Thoracic aorta (tissue), 2 donors: ENCODE results near the gene KRT10. TPM values are rescaled to one million over a fixed set of nuclear protein-coding genes. Genes with fewer than 3 reads are reported as not detected.
A peak's percentile ranks its signal among the peaks of the same experiment; 100 is the strongest.

ENCODE experiments used
- ATAC-seq: fragments of 150-250 bp; one replicate; pipeline ENCODE4 v1.8.0; 2017; ENCODE audit warnings: low read depth; ENCODE audit not compliant: insufficient number of reproducible peaks, low FRiP score
- DNase-seq: peaks from one replicate; pipeline ENCODE4 v3.0.0-alpha.2; 2020; ENCODE audit warnings: low spot score
- H3K27ac ChIP-seq, 2 donors: fragments of 200-600 bp; sonication (generic); 1 replicate in 1 of 2; 2 replicates in 1 of 2; pipeline ENCODE4 v1.5.1; 2016; ENCODE audit warnings: mild to moderate bottlenecking in 2 of 2, moderate library complexity in 2 of 2
- H3K27me3 ChIP-seq: fragments of 200-600 bp; sonication (generic); replicated peaks from 2 replicates; pipeline ENCODE4 v1.6.0; 2016; ENCODE audit warnings: mild to moderate bottlenecking; ENCODE audit not compliant: insufficient read depth
- H3K36me3 ChIP-seq: fragments of 200-600 bp; sonication (generic); one replicate; pipeline ENCODE4 v1.5.1; 2016
- H3K4me1 ChIP-seq, 2 donors: fragments of 200-600 bp; sonication (generic); 1 replicate in 1 of 2; 2 replicates in 1 of 2; pipeline versions ENCODE4 v1.5.1 to v1.6.0; 2016; ENCODE audit warnings: low read depth in 2 of 2, mild to moderate bottlenecking in 1 of 2; ENCODE audit not compliant: control insufficient read depth in 1 of 2
- H3K4me3 ChIP-seq: fragments of 200-600 bp; sonication (generic); 2 replicates; pipeline ENCODE4 v1.5.1; 2016; ENCODE audit warnings: mild to moderate bottlenecking
- H3K9me3 ChIP-seq: fragments of 200-600 bp; sonication (generic); 2 replicates; pipeline ENCODE4 v1.5.1; 2016
- CTCF ChIP-seq: fragments of 200-600 bp; sonication (generic); IDR thresholded peaks from one replicate; pipeline ENCODE4 v1.5.1; 2019; ENCODE audit warnings: antibody characterized with exemption
- total RNA-seq, 2 donors: library from RNA; depleted of rRNA; stranded (reverse); fragments of >200 nt; gene quantifications; one replicate each; pipeline versions ENCODE4 v1.1.0 to v1.2.3, GENCODE V29; 2016

KRT10 gene
- total RNA-seq, 2 donors from 2014 or later: 2.3 to 13.5 TPM

- no peaks in the 10 kb centered on the region for H3K27me3 ChIP-seq
- DNase-seq (no peak), ATAC-seq (no peak)
- H3K36me3 ChIP-seq: no peaks in the 10 kb centered on the region
- no peak for TF ChIP-seq CTCF
- no peak overlapping the region for H3K4me3 ChIP-seq
- peaks cover 17 to 54% of the 10 kb centered on the region in 2 donors for H3K4me1 ChIP-seq
- H3K27ac ChIP-seq: no peak overlapping the region
- no peaks in the 10 kb centered on the region for H3K9me3 ChIP-seq
Observed at GRCh38 chr17:40825599-40825998, 3.2 kb upstream of the KRT10 start.

- peaks cover 11 to 57% of the 10 kb centered on the region in 2 donors for H3K4me1 ChIP-seq
- no peak overlapping the region for H3K4me3 ChIP-seq
- H3K36me3 ChIP-seq: no peaks in the 10 kb centered on the region
- no peaks in the 10 kb centered on the region for H3K27me3 ChIP-seq
- no peak overlapping the region for H3K27ac ChIP-seq
- no peak for TF ChIP-seq CTCF
- no peaks in the 10 kb centered on the region for H3K9me3 ChIP-seq
- DNase-seq (no peak), ATAC-seq (no peak)
Observed at GRCh38 chr17:40824015-40824832, 1.8 kb upstream of the KRT10 start.

- ATAC-seq: no peak
- H3K9me3 ChIP-seq: no peaks in the 10 kb centered on the region
- H3K36me3 ChIP-seq: peaks cover 4% of the 10 kb centered on the region
- no peak overlapping the region for H3K4me3 ChIP-seq
- TF ChIP-seq CTCF: no peak
- H3K27me3 ChIP-seq: no peaks in the 10 kb centered on the region
- DNase-seq: no peak
- H3K4me1 ChIP-seq: peaks cover 8 to 44% of the 10 kb centered on the region in 2 donors
- H3K27ac ChIP-seq: peak overlapping the region in 1 of 2 donors; percentile 0
Observed at GRCh38 chr17:40821536-40821935, 878 bp downstream of the KRT10 start.

DNA sequence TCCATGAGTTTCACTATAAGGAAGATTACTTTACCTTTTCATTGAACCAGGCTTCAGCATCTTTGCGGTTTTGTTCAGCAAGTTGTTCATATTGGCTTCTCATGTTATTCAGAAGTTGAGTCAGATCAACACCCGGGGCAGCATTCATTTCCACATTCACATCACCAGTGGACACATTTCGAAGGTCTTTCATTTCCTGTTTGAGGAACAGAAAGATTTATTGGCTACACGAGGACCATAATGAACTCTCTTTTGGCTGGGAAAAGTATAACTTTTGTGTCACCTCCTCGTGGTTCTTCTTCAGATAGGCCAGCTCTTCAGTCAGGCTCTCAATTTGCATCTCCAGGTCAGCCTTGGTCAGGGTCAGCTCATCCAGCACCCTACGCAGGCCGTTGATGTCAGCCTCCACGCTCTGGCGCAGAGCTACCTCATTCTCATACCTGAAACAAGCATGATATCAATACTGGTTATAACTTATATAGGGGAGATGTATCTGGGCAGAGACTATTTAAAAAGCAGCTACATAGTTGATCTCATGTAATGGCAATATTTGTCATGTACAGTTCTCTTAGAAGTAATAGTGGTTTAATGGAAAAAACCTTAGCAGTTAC, 2.1 kb downstream of the KRT10 start:
- peaks cover 8 to 44% of the 10 kb centered on the region in 2 donors for H3K4me1 ChIP-seq
- no peak overlapping the region for H3K4me3 ChIP-seq
- H3K36me3 ChIP-seq: peaks cover 4% of the 10 kb centered on the region
- H3K27ac ChIP-seq: peak overlapping the region in 1 of 2 donors; percentile 3
- no peak for TF ChIP-seq CTCF
- ATAC-seq (no peak), DNase-seq (no peak)
- no peaks in the 10 kb centered on the region for H3K27me3 ChIP-seq
- H3K9me3 ChIP-seq: no peaks in the 10 kb centered on the region

GRCh38 chr17:40819528-40820125, 2.8 kb downstream of the KRT10 start:
- H3K9me3 ChIP-seq: no peaks in the 10 kb centered on the region
- no peak for TF ChIP-seq CTCF
- peak overlapping the region; percentile 81 for H3K4me3 ChIP-seq
- H3K4me1 ChIP-seq: peaks cover 8 to 44% of the 10 kb centered on the region in 2 donors
- H3K27ac ChIP-seq: peak overlapping the region; percentile 80 to 89
- ATAC-seq: no peak
- no peak for DNase-seq
- H3K27me3 ChIP-seq: no peaks in the 10 kb centered on the region
- peaks cover 4% of the 10 kb centered on the region for H3K36me3 ChIP-seq
